ENCODE results near the gene SMS.
"Not testable (repeated sequence)": the region's sequence is repeated elsewhere in the genome, so short reads cannot be mapped to it uniquely, and the experiment has no call there.

SMS gene

GRCh38 chrX:21953195-21953830 is 12.8 kb downstream of the SMS start:
- DNase-seq: not testable (repeated sequence)

GRCh38 chrX:21955403-21956189 is 15.1 kb downstream of the SMS start:
- no peak for DNase-seq

- no peak for DNase-seq
Measured at GRCh38 chrX:21956783-21957182, 16.3 kb downstream of the SMS start.

GRCh38 chrX:21958187-21958586 is 17.7 kb downstream of the SMS start:
- DNase-seq: no peak

GRCh38 chrX:21958916-21959315 is 18.4 kb downstream of the SMS start:
- no peak for DNase-seq

GRCh38 chrX:21959362-21960051 is 19.0 kb downstream of the SMS start:
- no peak for DNase-seq

GRCh38 chrX:21960569-21961541 is 20.3 kb downstream of the SMS start:
- peak in 1 of 2 donors; percentile 55 for DNase-seq

- peak in 1 of 2 donors; percentile 45 for DNase-seq
Measured at GRCh38 chrX:21962361-21962760, 21.9 kb downstream of the SMS start.

GRCh38 chrX:21963269-21963668 is 22.8 kb downstream of the SMS start:
- no peak for DNase-seq

GRCh38 chrX:21963731-21964405 is 23.4 kb downstream of the SMS start:
- DNase-seq: peak in 1 of 2 donors; percentile 21

GRCh38 chrX:21966866-21967265 is 26.4 kb downstream of the SMS start:
- DNase-seq: no peak

- no peak for DNase-seq
Measured at GRCh38 chrX:21968333-21968732, 27.8 kb downstream of the SMS start.

GRCh38 chrX:21970326-21970725 is 29.8 kb downstream of the SMS start:
- no peak for DNase-seq

GRCh38 chrX:21972046-21972445 is 31.5 kb downstream of the SMS start:
- DNase-seq: no peak

- no peak for DNase-seq
Measured at GRCh38 chrX:21972721-21973120, 32.2 kb downstream of the SMS start.

- DNase-seq: no peak
Measured at GRCh38 chrX:21973321-21974010, 33.0 kb downstream of the SMS start.

GRCh38 chrX:21974011-21974385 is 33.5 kb downstream of the SMS start:
- DNase-seq: no peak

GRCh38 chrX:21975242-21975641 is 34.7 kb downstream of the SMS start:
- no peak for DNase-seq

GRCh38 chrX:21975812-21976211 is 35.3 kb downstream of the SMS start:
- no peak for DNase-seq

GRCh38 chrX:21978346-21978745 is 37.8 kb downstream of the SMS start:
- no peak for DNase-seq

- no peak for DNase-seq
Measured at GRCh38 chrX:21982311-21982710, 41.8 kb downstream of the SMS start.

Measured in inflammatory macrophage treated with lipopolysaccharide for 1 hour (primary cell).